Mesenchymal stem cell (in vitro differentiated cells and primary cell): ENCODE results near the gene POLR1E. TPM values are rescaled to one million over a fixed set of nuclear protein-coding genes. Genes with fewer than 3 reads are reported as not detected.
A peak's percentile ranks its signal among the peaks of the same experiment; 100 is the strongest.

Experiments
- DNase-seq: peaks from one replicate; pipeline ENCODE4 v3.0.0-alpha.2; 2013
- H2AFZ ChIP-seq: one replicate; pipeline ENCODE4 v1.6.1; 2013; ENCODE audit warnings: low read depth, mild to moderate bottlenecking, control low read depth, inconsistent platforms, low read length, moderate library complexity
- H2AK5ac ChIP-seq: 2 replicates; pipeline ENCODE4 v1.6.1; 2013; ENCODE audit warnings: low read length, moderate library complexity, mild to moderate bottlenecking, inconsistent platforms; ENCODE audit not compliant: severe bottlenecking
- H2BK120ac ChIP-seq: one replicate; pipeline ENCODE4 v1.6.1; 2013; ENCODE audit warnings: low read depth, mild to moderate bottlenecking, inconsistent platforms, low read length, moderate library complexity
- H2BK12ac ChIP-seq, 2 experiments: one replicate each; pipeline ENCODE4 v1.6.1; 2013; ENCODE audit warnings: inconsistent platforms in 2 of 2, low read length in 2 of 2, mild to moderate bottlenecking in 2 of 2, moderate library complexity in 2 of 2, control low read depth in 1 of 2
- H2BK15ac ChIP-seq: one replicate; pipeline ENCODE4 v1.6.1; 2013; ENCODE audit warnings: mild to moderate bottlenecking, low read depth, inconsistent platforms; ENCODE audit not compliant: poor library complexity, severe bottlenecking
- H2BK5ac ChIP-seq: 2 replicates; pipeline ENCODE4 v1.6.1; 2013; ENCODE audit warnings: low read depth, mild to moderate bottlenecking, low read length, control low read depth, inconsistent platforms; ENCODE audit not compliant: poor library complexity, severe bottlenecking
- H3K14ac ChIP-seq, 2 experiments: one replicate each; pipeline ENCODE4 v1.6.1; 2013; ENCODE audit warnings: inconsistent platforms in 2 of 2, low read length in 2 of 2, control low read depth in 1 of 2, mild to moderate bottlenecking in 1 of 2, moderate library complexity in 1 of 2
- H3K18ac ChIP-seq, 2 experiments: one replicate each; pipeline ENCODE4 v1.6.1; 2013; ENCODE audit warnings: inconsistent platforms in 2 of 2, low read length in 2 of 2, control low read depth in 1 of 2, low read depth in 1 of 2, mild to moderate bottlenecking in 1 of 2
- H3K23ac ChIP-seq, 2 experiments: one replicate each; pipeline ENCODE4 v1.6.1; 2013; ENCODE audit warnings: inconsistent platforms in 2 of 2, low read length in 2 of 2, mild to moderate bottlenecking in 2 of 2, moderate library complexity in 2 of 2, control low read depth in 1 of 2
- H3K27ac ChIP-seq: 2 replicates; pipeline ENCODE4 v1.5.1; 2013; ENCODE audit warnings: mild to moderate bottlenecking, moderate library complexity, low read length, control low read depth, inconsistent platforms; ENCODE audit not compliant: poor library complexity, severe bottlenecking
- H3K27me3 ChIP-seq, 2 experiments: 2 replicates each; pipeline versions ENCODE4 v1.6.1 to v1.7.0; 2013; ENCODE audit warnings: low read length in 2 of 2, mild to moderate bottlenecking in 2 of 2, moderate library complexity in 2 of 2, control low read depth in 1 of 2, inconsistent platforms in 1 of 2; ENCODE audit not compliant: control insufficient read depth in 1 of 2, insufficient read depth in 1 of 2
- H3K36me3 ChIP-seq, 2 experiments: 2 replicates each; pipeline versions ENCODE4 v1.6.1 to v1.7.0; 2013; ENCODE audit warnings: low read length in 2 of 2, control low read depth in 1 of 2, inconsistent platforms in 1 of 2, low read depth in 1 of 2, mild to moderate bottlenecking in 1 of 2; ENCODE audit not compliant: insufficient read depth in 2 of 2, control insufficient read depth in 1 of 2
- H3K4ac ChIP-seq, 2 experiments: one replicate each; pipeline ENCODE4 v1.6.1; 2013; ENCODE audit warnings: inconsistent platforms in 2 of 2, low read length in 2 of 2, mild to moderate bottlenecking in 2 of 2, moderate library complexity in 2 of 2, control low read depth in 1 of 2, low read depth in 1 of 2
- H3K4me1 ChIP-seq: 2 replicates; pipeline ENCODE4 v1.6.1; 2013; ENCODE audit warnings: low read depth, low read length, control low read depth; ENCODE audit not compliant: control insufficient read depth, insufficient read depth
- H3K4me2 ChIP-seq: 2 replicates; pipeline ENCODE4 v1.6.1; 2013; ENCODE audit warnings: low read length, mild to moderate bottlenecking, inconsistent platforms; ENCODE audit not compliant: poor library complexity, severe bottlenecking
- H3K4me3 ChIP-seq, 2 experiments: 2 replicates each; pipeline versions ENCODE4 v1.5.1 to v1.7.0; 2013; ENCODE audit warnings: low read length in 2 of 2, mild to moderate bottlenecking in 2 of 2, control low read depth in 1 of 2, low read depth in 1 of 2; ENCODE audit not compliant: insufficient read depth in 1 of 2
- H3K79me1 ChIP-seq: replicated peaks from 2 replicates; pipeline ENCODE4 v1.6.1; 2013; ENCODE audit warnings: mild to moderate bottlenecking, control low read depth, low read length, inconsistent platforms; ENCODE audit not compliant: poor library complexity, severe bottlenecking
- H3K9ac ChIP-seq: 2 replicates; pipeline ENCODE4 v1.7.0; 2013; ENCODE audit warnings: mild to moderate bottlenecking, low read length, moderate library complexity
- H3K9me3 ChIP-seq: 2 replicates; pipeline ENCODE4 v1.7.0; 2013; ENCODE audit warnings: mild to moderate bottlenecking, low read length; ENCODE audit not compliant: control insufficient read depth
- H4K8ac ChIP-seq: one replicate; pipeline ENCODE4 v1.6.1; 2013; ENCODE audit warnings: inconsistent platforms, mild to moderate bottlenecking, low read length, moderate library complexity
- H4K91ac ChIP-seq: one replicate; pipeline ENCODE4 v1.6.1; 2013; ENCODE audit warnings: mild to moderate bottlenecking, low read length, inconsistent platforms
- whole genome bisulfite sequencing: methylation state at CpG from one replicate; pipeline ENCODE4 v1.1.7; 2013; ENCODE audit warnings: mixed read lengths; 5-methylcytosine and 5-hydroxymethylcytosine counted together
- polyA plus RNA-seq, 2 experiments: library from polyadenylated mRNA; stranded (reverse); fragments of 200-250 nt; gene quantifications; one replicate each; pipeline ENCODE4 v1.2.3, GENCODE V29; 2013

Gene POLR1E
- polyA plus RNA-seq (2013, experiment 1 of 2), result 11.0 TPM
- polyA plus RNA-seq (2013, experiment 2 of 2), result 10.2 TPM

- no peak within 1 kb of the TSS for H2BK120ac ChIP-seq
- peak; percentile 92 for DNase-seq
- H3K9me3 ChIP-seq, result no peaks in the 10 kb centered on the region
These were observed at the start of gene POLR1E for GRCh38 chr9:37485389-37486255. Gene POLR1E, plus strand, starts transcription at chr9:37485948. Its CDS starts 100 bp downstream, at chr9:37486048.

GRCh38 chr9:37436540-37436939 is 49.2 kb upstream of the POLR1E start:
- Histone ChIP-seq H2BK12ac (no peak overlapping the region), H4K8ac (no peak overlapping the region), H3K9ac (no peak overlapping the region), H3K79me1 (peaks cover 56% of the 10 kb centered on the region), H3K14ac (no peak overlapping the region), H2BK120ac (no peak overlapping the region), H3K27me3 (no peaks in the 10 kb centered on the region), H2AK5ac (no peak overlapping the region), H2AFZ (no peak overlapping the region), H3K18ac (no peak overlapping the region), H4K91ac (no peak overlapping the region), H3K36me3 (peaks cover 72 to 93% of the 10 kb centered on the region in 2 experiments), H3K27ac (no peak overlapping the region), H2BK15ac (no peak overlapping the region), H3K4me1 (peaks cover 12% of the 10 kb centered on the region), H3K4me2 (no peak overlapping the region), H3K4me3 (no peak overlapping the region), H3K9me3 (no peaks in the 10 kb centered on the region), H2BK5ac (no peak overlapping the region), H3K4ac (no peak overlapping the region), H3K23ac (no peak overlapping the region)
- 96% methylated on average over 5 of the region's 5 CpGs for WGBS
- no peak for DNase-seq

More at GRCh38 chr9:37485389-37486255, at the start of gene POLR1E:
- H2AFZ ChIP-seq, result peak within 1 kb of the TSS; percentile 90
- 8% methylated on average over 45 of the region's 56 CpGs for WGBS
- H2BK15ac ChIP-seq, result peak within 1 kb of the TSS; percentile 78
- H3K9ac ChIP-seq, result peak within 1 kb of the TSS; percentile 93
- H3K27ac ChIP-seq, result peak within 1 kb of the TSS; percentile 17
- peak within 1 kb of the TSS; percentile 66 for H4K8ac ChIP-seq
- H3K4me3 ChIP-seq, result peak within 1 kb of the TSS; percentile 73 to 96
- H3K14ac ChIP-seq, result peak within 1 kb of the TSS in 1 of 2 experiments; percentile 38
- H3K27me3 ChIP-seq, result no peaks in the 10 kb centered on the region
- H2BK12ac ChIP-seq, result peak within 1 kb of the TSS; percentile 28 to 29
- peak within 1 kb of the TSS in 1 of 2 experiments; percentile 47 for H3K23ac ChIP-seq
- peaks cover 13% of the 10 kb centered on the region for H3K4me1 ChIP-seq
- peaks cover 12% of the 10 kb centered on the region for H3K79me1 ChIP-seq
- H2AK5ac ChIP-seq, result no peak within 1 kb of the TSS
- no peak within 1 kb of the TSS for H2BK5ac ChIP-seq
- H3K18ac ChIP-seq, result peak within 1 kb of the TSS; percentile 16 to 59
- H3K4ac ChIP-seq, result peak within 1 kb of the TSS; percentile 15 to 34
- peak within 1 kb of the TSS; percentile 28 for H4K91ac ChIP-seq
- peaks cover 0 to 22% of the 10 kb centered on the region in 2 experiments for H3K36me3 ChIP-seq
- H3K4me2 ChIP-seq, result peak within 1 kb of the TSS; percentile 70

GRCh38 chr9:37437010-37437409 is 48.7 kb upstream of the POLR1E start:
- Histone ChIP-seq H4K91ac (no peak overlapping the region), H2AFZ (no peak overlapping the region), H3K36me3 (peaks cover 74 to 93% of the 10 kb centered on the region in 2 experiments), H3K79me1 (peaks cover 58% of the 10 kb centered on the region), H3K9ac (no peak overlapping the region), H2BK5ac (no peak overlapping the region), H3K23ac (no peak overlapping the region), H3K18ac (no peak overlapping the region), H3K4me3 (no peak overlapping the region), H3K4me1 (peaks cover 12% of the 10 kb centered on the region), H3K27ac (no peak overlapping the region), H2AK5ac (no peak overlapping the region), H2BK120ac (no peak overlapping the region), H3K4me2 (no peak overlapping the region), H3K27me3 (no peaks in the 10 kb centered on the region), H4K8ac (no peak overlapping the region), H3K9me3 (no peaks in the 10 kb centered on the region), H2BK12ac (no peak overlapping the region), H2BK15ac (no peak overlapping the region), H3K14ac (no peak overlapping the region), H3K4ac (no peak overlapping the region)
- 94% methylated on average over 6 of the region's 6 CpGs for WGBS
- no peak for DNase-seq

- no peak overlapping the region for H2AFZ ChIP-seq
- H3K9me3 ChIP-seq, result no peaks in the 10 kb centered on the region
- H3K36me3 ChIP-seq, result peaks cover 75 to 94% of the 10 kb centered on the region in 2 experiments
- DNase-seq, result no peak
- H3K23ac ChIP-seq, result no peak overlapping the region
- no peak overlapping the region for H3K4me2 ChIP-seq
- 93% methylated on average over 4 of the region's 4 CpGs for WGBS
- H3K18ac ChIP-seq, result no peak overlapping the region
- H2BK15ac ChIP-seq, result no peak overlapping the region
- H3K4me3 ChIP-seq, result no peak overlapping the region
- no peak overlapping the region for H2BK12ac ChIP-seq
- no peak overlapping the region for H4K91ac ChIP-seq
- H3K27me3 ChIP-seq, result no peaks in the 10 kb centered on the region
- no peak overlapping the region for H2AK5ac ChIP-seq
- no peak overlapping the region for H2BK120ac ChIP-seq
- no peak overlapping the region for H3K4ac ChIP-seq
- H2BK5ac ChIP-seq, result no peak overlapping the region
- no peak overlapping the region for H3K9ac ChIP-seq
- H4K8ac ChIP-seq, result no peak overlapping the region
- H3K4me1 ChIP-seq, result peaks cover 16% of the 10 kb centered on the region
- no peak overlapping the region for H3K14ac ChIP-seq
- H3K27ac ChIP-seq, result no peak overlapping the region
- H3K79me1 ChIP-seq, result peaks cover 62% of the 10 kb centered on the region
These were observed 48.1 kb upstream of the POLR1E start for GRCh38 chr9:37437621-37438020.
